Activated T-helper 2 cell treated with anti-CD3 and anti-CD28 coated beads, Interferon-gamma antibody, Interleukin-2, Interleukin-4, amounts not matched to agents 10 μg/mL and 5 μg/mL and 100 μg/mL, durations not matched to agents 14 hours and 24 hours and 36 hours (primary cell): ENCODE data around the gene CCDC158. TPM values are rescaled to one million over a fixed set of nuclear protein-coding genes. Genes with fewer than 3 reads are reported as not detected.
"Not testable (repeated sequence)": the region's sequence is repeated elsewhere in the genome, so short reads cannot be mapped to it uniquely, and the experiment has no call there.

Experiments
- DNase-seq: peaks from one replicate; pipeline ENCODE4 v3.0.0; 2021; ENCODE audit warnings: low spot score
- H3K27ac Mint-ChIP-seq: one replicate; pipeline ENCODE4 v1.8.0; 2021; ENCODE audit warnings: mixed read lengths
- H3K27me3 Mint-ChIP-seq: one replicate; pipeline ENCODE4 v1.8.0; 2021; ENCODE audit warnings: low read depth, mixed read lengths
- H3K36me3 Mint-ChIP-seq: one replicate; pipeline ENCODE4 v1.8.0; 2021; ENCODE audit warnings: low read depth, mixed read lengths
- H3K4me1 Mint-ChIP-seq: one replicate; pipeline ENCODE4 v1.8.0; 2021; ENCODE audit warnings: low read depth, mixed read lengths
- H3K4me3 Mint-ChIP-seq: one replicate; pipeline ENCODE4 v1.8.0; 2021; ENCODE audit warnings: low read depth, mild to moderate bottlenecking, moderate library complexity, mixed read lengths
- H3K9me3 Mint-ChIP-seq: one replicate; pipeline ENCODE4 v1.8.0; 2021; ENCODE audit warnings: mixed read lengths
- intact Hi-C: fragments of 100-400 bp; cut with micrococcal nuclease; formaldehyde crosslinking; loops from one replicate; pipeline ENCODE4 v1.15.1; 2023
- total RNA-seq: library from RNA; stranded (reverse); gene quantifications from 2 replicates; pipeline ENCODE4 v1.2.3, GENCODE V29; 2022

CCDC158 gene
- total RNA-seq, 1 donor from 2014 or later = not detected

GRCh38 chr4:76377911-76378310, 43.0 kb downstream of the CCDC158 start:
- no peak for DNase-seq
- Mint-ChIP-seq H3K4me3 (no peak overlapping the region), H3K36me3 (no peaks in the 10 kb centered on the region), H3K27ac (no peak overlapping the region), H3K4me1 (peaks cover 4% of the 10 kb centered on the region), H3K27me3 (peaks cover 14% of the 10 kb centered on the region), H3K9me3 (no peaks in the 10 kb centered on the region)
- intact Hi-C loops = loop anchor here (1.0 to 10.0 kb wide), 2 partner anchors 103 to 198 kb away; no protein-coding TSS in a partner anchor

- Mint-ChIP-seq H3K9me3 (no peaks in the 10 kb centered on the region), H3K4me1 (peaks cover 4% of the 10 kb centered on the region), H3K4me3 (no peak overlapping the region), H3K27me3 (peaks cover 14% of the 10 kb centered on the region), H3K27ac (no peak overlapping the region), H3K36me3 (no peaks in the 10 kb centered on the region)
- DNase-seq = no peak
- intact Hi-C loops = loop anchor here (10.0 kb wide), 1 partner anchor 103 kb away; no protein-coding TSS in a partner anchor
Measured at GRCh38 chr4:76377481-76377901, 43.5 kb downstream of the CCDC158 start.

GRCh38 chr4:76376534-76376933, 44.4 kb downstream of the CCDC158 start:
- H3K4me1 Mint-ChIP-seq = peaks cover 4% of the 10 kb centered on the region
- no peak overlapping the region for H3K4me3 Mint-ChIP-seq
- no peaks in the 10 kb centered on the region for H3K36me3 Mint-ChIP-seq
- intact Hi-C loops = loop anchor here (10.0 kb wide), 1 partner anchor 102 kb away; no protein-coding TSS in a partner anchor
- peaks cover 14% of the 10 kb centered on the region for H3K27me3 Mint-ChIP-seq
- H3K9me3 Mint-ChIP-seq = no peaks in the 10 kb centered on the region
- H3K27ac Mint-ChIP-seq = no peak overlapping the region
- no peak for DNase-seq

GRCh38 chr4:76375703-76376102, 45.2 kb downstream of the CCDC158 start:
- Mint-ChIP-seq H3K36me3 (no peaks in the 10 kb centered on the region), H3K27ac (no peak overlapping the region), H3K27me3 (peaks cover 14% of the 10 kb centered on the region), H3K4me1 (peaks cover 4% of the 10 kb centered on the region), H3K4me3 (no peak overlapping the region), H3K9me3 (no peaks in the 10 kb centered on the region)
- intact Hi-C loops = loop anchor here (10.0 kb wide), 1 partner anchor 101 kb away; no protein-coding TSS in a partner anchor
- no peak for DNase-seq

- intact Hi-C loops = loop anchor here (10.0 kb wide), 1 partner anchor 100 kb away; no protein-coding TSS in a partner anchor
- Mint-ChIP-seq H3K9me3 (no peaks in the 10 kb centered on the region), H3K27ac (no peak overlapping the region), H3K4me3 (no peak overlapping the region), H3K27me3 (peaks cover 19% of the 10 kb centered on the region), H3K36me3 (no peaks in the 10 kb centered on the region), H3K4me1 (peaks cover 4% of the 10 kb centered on the region)
- DNase-seq = no peak
Measured at GRCh38 chr4:76374798-76375197, 46.1 kb downstream of the CCDC158 start.

GRCh38 chr4:76373919-76374552, 46.9 kb downstream of the CCDC158 start:
- Mint-ChIP-seq H3K9me3 (no peaks in the 10 kb centered on the region), H3K27me3 (peaks cover 19% of the 10 kb centered on the region), H3K4me3 (no peak overlapping the region), H3K4me1 (peaks cover 4% of the 10 kb centered on the region), H3K27ac (no peak overlapping the region), H3K36me3 (no peaks in the 10 kb centered on the region)
- DNase-seq = no peak
- intact Hi-C loops = loop anchor here (10.0 kb wide), 1 partner anchor 99 kb away; no protein-coding TSS in a partner anchor

- no peak overlapping the region for H3K27ac Mint-ChIP-seq
- no peaks in the 10 kb centered on the region for H3K36me3 Mint-ChIP-seq
- H3K9me3 Mint-ChIP-seq = no peaks in the 10 kb centered on the region
- intact Hi-C loops = no loop called here
- H3K4me3 Mint-ChIP-seq = no peak overlapping the region
- DNase-seq = no peak
- no peaks in the 10 kb centered on the region for H3K4me1 Mint-ChIP-seq
- peaks cover 15% of the 10 kb centered on the region for H3K27me3 Mint-ChIP-seq
Measured at GRCh38 chr4:76366737-76367136, 54.2 kb downstream of the CCDC158 start.

- Mint-ChIP-seq H3K4me3 (no peak overlapping the region), H3K9me3 (peaks cover 4% of the 10 kb centered on the region)
- intact Hi-C loops = no loop called here
Measured at GRCh38 chr4:76365636-76366035, 55.3 kb downstream of the CCDC158 start.

GRCh38 chr4:76364763-76365162, 56.2 kb downstream of the CCDC158 start:
- Mint-ChIP-seq H3K4me1 (no peaks in the 10 kb centered on the region), H3K36me3 (no peaks in the 10 kb centered on the region), H3K27me3 (peaks cover 10% of the 10 kb centered on the region), H3K27ac (no peak overlapping the region), H3K9me3 (peaks cover 4% of the 10 kb centered on the region), H3K4me3 (no peak overlapping the region)
- DNase-seq = no peak
- intact Hi-C loops = no loop called here

More at GRCh38 chr4:76365636-76366035, 55.3 kb downstream of the CCDC158 start:
- Mint-ChIP-seq H3K27ac (no peak overlapping the region), H3K27me3 (peaks cover 15% of the 10 kb centered on the region), H3K36me3 (no peaks in the 10 kb centered on the region), H3K4me1 (no peaks in the 10 kb centered on the region)
- DNase-seq = no peak

GRCh38 chr4:76363556-76364290, 57.2 kb downstream of the CCDC158 start:
- Mint-ChIP-seq H3K27ac (no peak overlapping the region), H3K4me3 (no peak overlapping the region), H3K27me3 (peaks cover 10% of the 10 kb centered on the region), H3K4me1 (no peaks in the 10 kb centered on the region), H3K9me3 (peaks cover 12% of the 10 kb centered on the region), H3K36me3 (no peaks in the 10 kb centered on the region)
- DNase-seq = no peak
- intact Hi-C loops = no loop called here

- peaks cover 23% of the 10 kb centered on the region for H3K9me3 Mint-ChIP-seq
- no peak for DNase-seq
- no peaks in the 10 kb centered on the region for H3K4me1 Mint-ChIP-seq
- peaks cover 5% of the 10 kb centered on the region for H3K27me3 Mint-ChIP-seq
- H3K27ac Mint-ChIP-seq = no peak overlapping the region
- no peak overlapping the region for H3K4me3 Mint-ChIP-seq
- H3K36me3 Mint-ChIP-seq = no peaks in the 10 kb centered on the region
- intact Hi-C loops = no loop called here
Measured at GRCh38 chr4:76361689-76362412, 59.1 kb downstream of the CCDC158 start.

GRCh38 chr4:76359881-76360466, 61.0 kb downstream of the CCDC158 start:
- peaks cover 23% of the 10 kb centered on the region for H3K9me3 Mint-ChIP-seq
- H3K27ac Mint-ChIP-seq, intact Hi-C loops, H3K36me3 Mint-ChIP-seq, DNase-seq, H3K27me3 Mint-ChIP-seq, H3K4me3 Mint-ChIP-seq, H3K4me1 Mint-ChIP-seq: not testable (repeated sequence)
